Trophoblast cell (in vitro differentiated cells and primary cell): ENCODE measurements around the gene ELP2.
A peak's percentile ranks its signal among the peaks of the same experiment; 100 is the strongest.

Experiments
- DNase-seq, 2 donors: peaks; one replicate each; pipeline ENCODE4 v3.0.0-alpha.2; 2016
- H2AFZ ChIP-seq: 2 replicates; pipeline ENCODE4 v1.6.1; 2013; ENCODE audit warnings: low read length, moderate library complexity, mild to moderate bottlenecking; ENCODE audit not compliant: insufficient read depth, poor library complexity
- H2AK5ac ChIP-seq: 2 replicates; pipeline ENCODE4 v1.6.1; 2013; ENCODE audit warnings: mild to moderate bottlenecking, low read length
- H2BK120ac ChIP-seq: 2 replicates; pipeline ENCODE4 v1.6.1; 2013; ENCODE audit warnings: low read length, mild to moderate bottlenecking, moderate library complexity; ENCODE audit not compliant: insufficient read depth, poor library complexity
- H2BK12ac ChIP-seq: 2 replicates; pipeline ENCODE4 v1.6.1; 2013; ENCODE audit warnings: mild to moderate bottlenecking, low read length, moderate library complexity
- H2BK5ac ChIP-seq: 2 replicates; pipeline ENCODE4 v1.6.1; 2013; ENCODE audit warnings: low read length, low read depth, moderate library complexity, mild to moderate bottlenecking; ENCODE audit not compliant: poor library complexity
- H3K14ac ChIP-seq: 2 replicates; pipeline ENCODE4 v1.6.1; 2013; ENCODE audit warnings: mild to moderate bottlenecking, low read length
- H3K18ac ChIP-seq: 2 replicates; pipeline ENCODE4 v1.6.1; 2013; ENCODE audit warnings: mild to moderate bottlenecking, low read length
- H3K23ac ChIP-seq: 2 replicates; pipeline ENCODE4 v1.6.1; 2013; ENCODE audit warnings: low read length
- H3K27ac ChIP-seq: 2 replicates; pipeline ENCODE4 v1.5.1; 2013; ENCODE audit warnings: low read depth, mild to moderate bottlenecking, inconsistent platforms, low read length, moderate library complexity
- H3K27me3 ChIP-seq: 2 replicates; pipeline ENCODE4 v1.6.1; 2013; ENCODE audit warnings: inconsistent platforms, mild to moderate bottlenecking, low read length, moderate library complexity; ENCODE audit not compliant: insufficient read depth
- H3K36me3 ChIP-seq, 2 experiments: 1 replicate in 1 of 2; 2 replicates in 1 of 2; pipeline ENCODE4 v1.6.1; 2013; ENCODE audit warnings: low read length in 2 of 2, mild to moderate bottlenecking in 2 of 2, moderate library complexity in 1 of 2; ENCODE audit not compliant: insufficient read depth in 2 of 2, control insufficient read depth in 1 of 2
- H3K4ac ChIP-seq: 2 replicates; pipeline ENCODE4 v1.6.1; 2013; ENCODE audit warnings: low read depth, mild to moderate bottlenecking, low read length, moderate library complexity
- H3K4me1 ChIP-seq, 2 experiments: 1 replicate in 1 of 2; 2 replicates in 1 of 2; pipeline ENCODE4 v1.6.1; 2013; ENCODE audit warnings: low read length in 2 of 2, mild to moderate bottlenecking in 2 of 2, moderate library complexity in 1 of 2; ENCODE audit not compliant: insufficient read depth in 2 of 2, control insufficient read depth in 1 of 2
- H3K4me2 ChIP-seq: 2 replicates; pipeline ENCODE4 v1.6.1; 2013; ENCODE audit warnings: inconsistent platforms, mild to moderate bottlenecking, low read length, moderate library complexity
- H3K4me3 ChIP-seq: 2 replicates; pipeline ENCODE4 v1.5.1; 2013; ENCODE audit warnings: mild to moderate bottlenecking, low read depth, low read length, inconsistent platforms
- H3K79me1 ChIP-seq: one replicate; pipeline ENCODE4 v1.6.1; 2013; ENCODE audit warnings: low read length
- H3K79me2 ChIP-seq: 2 replicates; pipeline ENCODE4 v1.6.1; 2013; ENCODE audit warnings: low read length, mild to moderate bottlenecking; ENCODE audit not compliant: control insufficient read depth, insufficient read depth, poor library complexity
- H3K9ac ChIP-seq: 2 replicates; pipeline ENCODE4 v1.6.1; 2013; ENCODE audit warnings: mild to moderate bottlenecking, low read length
- H3K9me3 ChIP-seq: 2 replicates; pipeline ENCODE4 v1.6.1; 2013; ENCODE audit warnings: low read depth, mild to moderate bottlenecking, control low read depth, inconsistent platforms, low read length; ENCODE audit not compliant: insufficient read depth
- H4K12ac ChIP-seq: 2 replicates; pipeline ENCODE4 v1.6.1; 2013; ENCODE audit warnings: low read depth, mild to moderate bottlenecking, low read length, moderate library complexity
- H4K8ac ChIP-seq: 2 replicates; pipeline ENCODE4 v1.6.1; 2013; ENCODE audit warnings: low read depth, mild to moderate bottlenecking, low read length, moderate library complexity
- H4K91ac ChIP-seq: one replicate; pipeline ENCODE4 v1.6.1; 2013; ENCODE audit warnings: low read depth, mild to moderate bottlenecking, low read length, moderate library complexity
- WGBS: extraction: QIAGEN DNeasy Blood & Tissue Kit; methylation state at CpG from one replicate; pipeline ENCODE4 v1.1.7; 2013; ENCODE audit warnings: missing lambda C conversion rate; ENCODE audit not compliant: insufficient read length, insufficient coverage; ENCODE audit errors: extremely low coverage; 5-methylcytosine and 5-hydroxymethylcytosine counted together

ELP2 gene

DNA sequence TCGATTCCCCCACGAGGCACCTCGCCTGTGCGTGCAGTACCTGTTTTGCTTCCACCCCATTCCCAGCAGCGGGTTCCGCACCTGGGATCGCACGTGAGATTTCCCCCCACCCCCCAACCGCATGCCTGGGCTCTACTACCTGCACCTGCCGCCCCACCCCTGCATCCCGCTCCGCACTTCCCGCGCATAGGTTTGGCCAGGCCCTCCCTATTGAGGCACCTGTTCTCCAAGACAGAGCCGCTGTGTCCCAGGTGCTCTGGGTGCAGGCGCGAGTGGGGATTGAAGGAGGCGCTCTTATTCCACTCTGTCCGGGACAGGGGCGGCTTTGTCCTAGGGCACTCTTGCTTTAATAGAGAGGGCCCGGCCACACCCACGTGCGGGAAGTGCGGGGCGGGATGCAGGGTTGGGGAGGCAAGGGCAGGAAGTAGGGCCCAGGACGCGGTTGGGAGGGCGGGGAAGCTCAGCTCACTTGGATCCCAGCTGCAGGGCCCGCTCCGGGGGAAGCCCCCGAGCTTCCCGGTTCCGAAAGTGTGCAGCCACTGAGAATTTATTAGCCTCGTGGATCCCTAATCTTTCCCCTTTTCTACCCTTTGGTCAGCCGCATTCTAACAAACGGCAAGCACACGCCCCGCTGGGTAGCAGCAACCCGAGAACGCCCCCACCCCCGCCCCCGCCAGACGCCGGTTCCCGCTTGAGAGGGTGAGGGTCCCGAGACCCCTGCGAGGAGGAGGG is 56.9 kb downstream of the ELP2 start:
- H3K9ac ChIP-seq: no peak overlapping the region
- H3K27me3 ChIP-seq: peaks cover 24% of the 10 kb centered on the region
- H3K4ac ChIP-seq: no peak overlapping the region
- H2BK5ac ChIP-seq: no peak overlapping the region
- no peak overlapping the region for H4K12ac ChIP-seq
- H2AFZ ChIP-seq: peak overlapping the region; percentile 37
- H3K18ac ChIP-seq: no peak overlapping the region
- peak; percentile 22 to 43 for DNase-seq
- H3K4me1 ChIP-seq: peaks cover 5 to 11% of the 10 kb centered on the region in 2 experiments
- H4K8ac ChIP-seq: no peak overlapping the region
- H3K27ac ChIP-seq: no peak overlapping the region
- no peak overlapping the region for H4K91ac ChIP-seq
- H3K9me3 ChIP-seq: peaks cover 9% of the 10 kb centered on the region
- H2BK120ac ChIP-seq: no peak overlapping the region
- H2AK5ac ChIP-seq: no peak overlapping the region
- H3K23ac ChIP-seq: no peak overlapping the region
- no peaks in the 10 kb centered on the region for H3K36me3 ChIP-seq
- no peak overlapping the region for H2BK12ac ChIP-seq
- H3K79me1 ChIP-seq: peaks cover 3% of the 10 kb centered on the region
- no CpG with 5 or more reads among the region's 47 CpGs for WGBS
- H3K14ac ChIP-seq: no peak overlapping the region
- H3K4me3 ChIP-seq: peak overlapping the region; percentile 75
- H3K79me2 ChIP-seq: no peaks in the 10 kb centered on the region
- peak overlapping the region; percentile 93 for H3K4me2 ChIP-seq

DNA sequence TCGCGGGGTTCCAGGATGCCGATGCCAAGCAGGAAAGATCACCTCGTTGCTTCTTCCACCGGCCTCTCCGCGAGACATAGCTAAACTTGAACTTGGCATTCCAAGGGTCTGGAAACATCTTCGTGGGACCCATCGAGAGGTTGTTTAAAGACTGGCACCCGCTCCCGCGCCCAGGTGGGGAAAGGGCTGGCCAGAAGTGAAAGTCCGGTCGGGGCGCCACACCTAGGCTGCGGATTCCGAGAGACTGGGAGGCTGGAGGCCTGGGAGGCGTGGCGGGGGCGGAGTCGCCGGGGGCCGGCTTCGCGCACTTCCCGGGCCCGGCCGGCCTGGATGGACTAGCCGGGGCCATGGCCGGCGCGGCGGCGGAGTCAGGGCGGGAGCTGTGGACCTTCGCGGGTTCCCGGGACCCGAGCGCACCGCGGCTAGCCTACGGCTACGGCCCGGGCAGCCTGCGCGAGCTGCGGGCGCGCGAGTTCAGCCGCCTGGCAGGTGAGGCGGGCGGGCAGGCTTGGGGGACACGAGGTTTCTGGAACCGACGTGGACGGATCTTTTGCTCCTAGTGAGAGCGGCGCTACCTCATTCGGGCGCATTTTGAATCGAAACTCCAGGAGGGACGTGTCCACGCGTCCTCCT is 57.6 kb downstream of the ELP2 start, which contains the start of gene MOCOS:
TSS of gene MOCOS (plus strand) at position 305 of the 633 bp plus-strand sequence. CDS start at position 348, 43 bp downstream.
- H2AFZ ChIP-seq: peak within 1 kb of the TSS; percentile 37
- no peak within 1 kb of the TSS for H3K23ac ChIP-seq
- no peak within 1 kb of the TSS for H4K12ac ChIP-seq
- no peak within 1 kb of the TSS for H3K4ac ChIP-seq
- no peak within 1 kb of the TSS for H3K14ac ChIP-seq
- no peak within 1 kb of the TSS for H2AK5ac ChIP-seq
- H3K4me3 ChIP-seq: peak within 1 kb of the TSS; percentile 75
- DNase-seq: peak; percentile 83 to 85
- no peak within 1 kb of the TSS for H4K91ac ChIP-seq
- H3K4me1 ChIP-seq: peaks cover 5 to 11% of the 10 kb centered on the region in 2 experiments
- H3K9ac ChIP-seq: no peak within 1 kb of the TSS
- H2BK120ac ChIP-seq: no peak within 1 kb of the TSS
- H4K8ac ChIP-seq: peak within 1 kb of the TSS; percentile 31
- H3K79me2 ChIP-seq: no peaks in the 10 kb centered on the region
- H2BK12ac ChIP-seq: no peak within 1 kb of the TSS
- H3K36me3 ChIP-seq: no peaks in the 10 kb centered on the region
- peaks cover 9% of the 10 kb centered on the region for H3K9me3 ChIP-seq
- no peak within 1 kb of the TSS for H3K27ac ChIP-seq
- no peak within 1 kb of the TSS for H2BK5ac ChIP-seq
- WGBS: no CpG with 5 or more reads among the region's 66 CpGs
- H3K18ac ChIP-seq: no peak within 1 kb of the TSS
- peaks cover 24% of the 10 kb centered on the region for H3K27me3 ChIP-seq
- peaks cover 3% of the 10 kb centered on the region for H3K79me1 ChIP-seq
- peak within 1 kb of the TSS; percentile 93 for H3K4me2 ChIP-seq

DNA sequence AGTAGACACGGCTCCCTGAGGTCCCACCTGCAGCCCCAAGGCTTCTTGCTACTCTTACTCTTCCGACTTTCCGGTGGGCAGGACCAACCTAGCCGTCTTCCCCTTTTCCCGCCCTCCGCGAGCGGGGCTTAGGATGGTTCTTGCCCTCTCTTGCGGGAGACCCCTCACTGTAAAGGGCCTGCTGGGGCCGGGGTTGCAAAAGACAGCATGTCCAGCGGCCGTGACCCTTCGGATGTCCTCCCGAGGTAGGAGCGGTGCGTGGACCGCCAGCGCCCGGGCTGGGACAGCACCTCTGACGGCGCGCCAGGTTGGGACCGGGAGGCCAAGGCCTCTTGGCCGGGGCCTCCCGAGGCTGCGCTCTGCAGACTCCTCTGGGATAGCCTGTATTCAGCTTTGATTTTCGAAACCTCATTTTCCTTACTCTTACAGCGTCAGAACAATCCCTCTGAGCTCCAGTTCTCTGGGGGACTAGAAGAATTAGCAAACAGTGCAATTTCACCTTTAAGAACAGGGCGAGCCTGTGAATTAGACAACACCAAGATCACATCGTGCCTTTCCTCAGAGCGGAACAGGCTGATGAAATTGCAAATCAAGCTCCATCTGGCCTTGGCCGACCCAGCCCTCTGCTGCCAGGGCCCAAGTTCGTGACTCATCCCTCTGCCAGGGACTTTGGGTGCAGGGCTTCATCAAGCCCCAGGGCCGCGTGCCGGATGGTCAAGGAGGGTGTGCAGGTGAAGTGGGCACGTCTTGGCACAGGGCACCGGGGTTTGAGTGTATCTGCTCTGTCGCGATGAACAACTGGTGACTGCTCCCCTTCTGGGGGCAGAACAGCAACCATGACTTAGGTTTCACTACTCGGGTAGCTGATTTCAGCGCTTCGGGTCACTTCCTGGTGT is 58.4 kb downstream of the ELP2 start:
- peak overlapping the region; percentile 93 for H3K4me2 ChIP-seq

DNA sequence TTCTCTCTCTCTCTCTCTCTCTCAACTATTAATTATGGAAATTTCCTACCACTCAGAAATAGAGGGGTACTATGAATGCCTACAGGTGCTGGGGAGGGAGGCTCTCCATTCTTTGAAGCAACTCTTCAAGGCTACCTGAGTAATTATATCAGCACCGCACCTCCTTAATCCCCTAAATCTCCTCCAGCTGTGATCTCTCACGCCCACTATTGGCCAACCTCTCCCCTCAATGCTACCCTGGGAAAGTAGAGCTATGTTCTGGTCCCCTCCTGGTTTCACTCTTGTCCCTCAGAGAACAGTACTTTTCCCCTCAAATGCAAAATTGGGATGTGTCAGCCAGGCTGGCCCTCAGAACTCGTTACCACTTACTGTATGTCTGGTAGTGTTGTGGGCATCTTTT is 59.2 kb downstream of the ELP2 start:
- no CpG with 5 or more reads among the region's 3 CpGs for WGBS
- no peak overlapping the region for H3K23ac ChIP-seq
- H3K4me3 ChIP-seq: no peak overlapping the region
- no peak overlapping the region for H3K4me2 ChIP-seq
- H3K9ac ChIP-seq: no peak overlapping the region
- no peak overlapping the region for H4K12ac ChIP-seq
- no peak overlapping the region for H3K18ac ChIP-seq
- no peak overlapping the region for H4K91ac ChIP-seq
- no peak overlapping the region for H2BK12ac ChIP-seq
- H3K14ac ChIP-seq: no peak overlapping the region
- H2BK5ac ChIP-seq: no peak overlapping the region
- DNase-seq: no peak
- peaks cover 24% of the 10 kb centered on the region for H3K27me3 ChIP-seq
- H3K27ac ChIP-seq: no peak overlapping the region
- H3K9me3 ChIP-seq: peaks cover 6% of the 10 kb centered on the region
- no peak overlapping the region for H2AK5ac ChIP-seq
- H3K36me3 ChIP-seq: no peaks in the 10 kb centered on the region
- H3K4me1 ChIP-seq: peaks cover 5 to 11% of the 10 kb centered on the region in 2 experiments
- no peak overlapping the region for H3K4ac ChIP-seq
- H4K8ac ChIP-seq: no peak overlapping the region
- no peak overlapping the region for H2BK120ac ChIP-seq
- no peaks in the 10 kb centered on the region for H3K79me2 ChIP-seq
- H3K79me1 ChIP-seq: peaks cover 3% of the 10 kb centered on the region
- no peak overlapping the region for H2AFZ ChIP-seq

More for the DNA sequence above, 58.4 kb downstream of the ELP2 start:
- no peak overlapping the region for H3K14ac ChIP-seq
- no peak overlapping the region for H2BK5ac ChIP-seq
- no peak overlapping the region for H3K9ac ChIP-seq
- peak overlapping the region; percentile 75 for H3K4me3 ChIP-seq
- WGBS: no CpG with 5 or more reads among the region's 43 CpGs
- no peak overlapping the region for H2BK120ac ChIP-seq
- H3K27ac ChIP-seq: no peak overlapping the region
- H2AFZ ChIP-seq: peak overlapping the region; percentile 28
- H3K23ac ChIP-seq: no peak overlapping the region
- H3K4ac ChIP-seq: no peak overlapping the region
- peaks cover 3% of the 10 kb centered on the region for H3K79me1 ChIP-seq
- peak overlapping the region; percentile 31 for H4K8ac ChIP-seq
- H3K9me3 ChIP-seq: peaks cover 8% of the 10 kb centered on the region
- H4K12ac ChIP-seq: no peak overlapping the region
- peaks cover 24% of the 10 kb centered on the region for H3K27me3 ChIP-seq
- peak in 1 of 2 donors; percentile 13 for DNase-seq
- H4K91ac ChIP-seq: no peak overlapping the region
- no peaks in the 10 kb centered on the region for H3K36me3 ChIP-seq
- no peak overlapping the region for H3K18ac ChIP-seq
- H3K79me2 ChIP-seq: no peaks in the 10 kb centered on the region
- peaks cover 5 to 11% of the 10 kb centered on the region in 2 experiments for H3K4me1 ChIP-seq
- no peak overlapping the region for H2BK12ac ChIP-seq
- H2AK5ac ChIP-seq: no peak overlapping the region
